HEK293T (cell line): ENCODE measurements around the gene BCAT1.

ENCODE experiments used
- CTCF ChIA-PET: fragments of 350-600 bp; formaldehyde crosslinking; extraction: SDS; loops from one replicate; lab custom pipeline; 2021; ENCODE audit warnings: antibody characterized with exemption, inconsistent platforms; lab: Yijun Ruan, JAX
- POLR2A ChIA-PET: fragments of 350-600 bp; formaldehyde crosslinking; extraction: SDS; loops from one replicate; lab custom pipeline; 2020; ENCODE audit warnings: antibody characterized with exemption, inconsistent platforms; lab: Yijun Ruan, JAX
- DNase-seq: peaks from one replicate; pipeline ENCODE4 v3.0.0; 2012; ENCODE audit warnings: mixed read lengths; ENCODE audit errors: extremely low spot score
- ARNT ChIP-seq: fragments of 450-650 bp; IDR thresholded peaks from 2 replicates; pipeline ENCODE4 v1.6.1; 2017; ENCODE audit warnings: mild to moderate bottlenecking
- BHLHE40 ChIP-seq: fragments of 450-650 bp; IDR thresholded peaks from 2 replicates; pipeline ENCODE4 v1.6.1; 2016; ENCODE audit warnings: mild to moderate bottlenecking, moderate library complexity, borderline replicate concordance
- CTBP1 ChIP-seq: fragments of 450-650 bp; IDR thresholded peaks from 2 replicates; pipeline ENCODE4 v1.6.1; 2016; ENCODE audit warnings: borderline replicate concordance
- ELF4 ChIP-seq: fragments of 450-650 bp; IDR thresholded peaks from 2 replicates; pipeline ENCODE4 v1.6.1; 2017; ENCODE audit warnings: antibody characterized with exemption
- FOXA1 ChIP-seq: fragments of 450-650 bp; IDR thresholded peaks from 2 replicates; pipeline ENCODE4 v1.6.1; 2016; ENCODE audit warnings: mild to moderate bottlenecking
- FOXK2 ChIP-seq: fragments of 450-650 bp; IDR thresholded peaks from 2 replicates; pipeline ENCODE4 v1.6.1; 2016; ENCODE audit warnings: mild to moderate bottlenecking
- FOXM1 ChIP-seq: fragments of 450-650 bp; IDR thresholded peaks from 2 replicates; pipeline ENCODE4 v1.6.1; 2017; ENCODE audit warnings: mild to moderate bottlenecking, borderline replicate concordance
- HDGF ChIP-seq: fragments of 450-650 bp; IDR thresholded peaks from 2 replicates; pipeline ENCODE4 v1.6.1; 2017; ENCODE audit warnings: antibody characterized with exemption, borderline replicate concordance
- L3MBTL2 ChIP-seq: fragments of 450-650 bp; conservative IDR thresholded peaks from 2 replicates; pipeline ENCODE4 v1.6.1; 2016; ENCODE audit warnings: mild to moderate bottlenecking
- LEF1 ChIP-seq: fragments of 450-650 bp; IDR thresholded peaks from 2 replicates; pipeline ENCODE4 v1.6.1; 2017; ENCODE audit warnings: mild to moderate bottlenecking, borderline replicate concordance
- NFRKB ChIP-seq: fragments of 450-650 bp; IDR thresholded peaks from 2 replicates; pipeline ENCODE4 v1.6.1; 2016; ENCODE audit warnings: mild to moderate bottlenecking, moderate library complexity
- PKNOX1 ChIP-seq: fragments of 450-650 bp; IDR thresholded peaks from 2 replicates; pipeline ENCODE4 v1.6.1; 2016
- SP1 ChIP-seq: fragments of 450-650 bp; IDR thresholded peaks from 2 replicates; pipeline ENCODE4 v1.6.1; 2017
- SUZ12 ChIP-seq: fragments of 450-650 bp; IDR thresholded peaks from 2 replicates; pipeline ENCODE4 v1.6.1; 2016; ENCODE audit warnings: mild to moderate bottlenecking
- TARDBP ChIP-seq: fragments of 450-650 bp; IDR thresholded peaks from 2 replicates; pipeline ENCODE4 v1.6.1; 2016
- ZNF384 ChIP-seq: fragments of 450-650 bp; IDR thresholded peaks from 2 replicates; pipeline ENCODE4 v1.6.1; 2016

Gene BCAT1

GRCh38 chr12:24894879-24895278, 54.0 kb downstream of the BCAT1 start:
- DNase-seq = no peak
- CTCF ChIA-PET = no interaction called here
- TF ChIP-seq SUZ12 = no peak
- no peak for TF ChIP-seq HDGF
- no peak for TF ChIP-seq FOXK2
- no peak for TF ChIP-seq PKNOX1
- TF ChIP-seq ELF4 = no peak
- POLR2A ChIA-PET = no interaction called here

DNA sequence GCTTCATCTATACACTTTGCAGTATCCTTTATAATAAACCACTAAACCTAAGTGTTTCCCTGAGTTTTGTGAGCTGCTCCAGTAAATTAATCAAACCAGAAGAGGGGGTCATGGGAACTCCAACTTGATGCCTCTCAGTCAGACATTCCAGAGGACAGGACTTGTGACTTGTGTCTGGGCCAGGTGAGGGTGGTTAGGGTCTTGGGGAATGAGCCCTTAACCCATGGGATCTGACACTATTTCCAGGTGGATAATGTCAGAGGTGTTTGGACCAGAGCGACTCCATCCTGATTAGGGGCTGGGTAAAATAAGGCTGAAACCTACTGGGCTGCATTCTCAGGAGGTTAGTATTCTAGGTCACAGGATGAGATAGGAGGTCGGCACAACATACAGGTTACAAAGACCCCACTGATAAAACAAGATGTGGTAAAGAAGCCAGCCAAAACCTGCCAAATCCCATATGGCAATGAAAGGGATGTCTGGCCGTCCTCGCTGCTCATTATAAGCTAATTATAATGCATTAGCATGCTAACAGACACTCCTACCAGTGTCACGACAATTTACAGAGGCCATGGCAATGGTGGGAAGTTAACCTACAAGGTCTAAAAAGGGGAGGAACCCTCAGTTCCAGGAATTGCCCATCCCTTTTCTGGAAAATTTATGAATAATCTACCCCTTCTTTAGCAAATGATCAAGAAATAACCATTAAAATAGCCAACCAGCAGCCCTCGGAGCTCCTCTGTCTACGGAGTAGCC, 58.7 kb downstream of the BCAT1 start:
- ChIA-PET CTCF (no interaction called here), POLR2A (no interaction called here)
- TF ChIP-seq FOXK2 (no peak), FOXA1 (no peak), SP1 (no peak), HDGF (no peak), NFRKB (no peak), ZNF384 (no peak), SUZ12 (no peak), ARNT (no peak), L3MBTL2 (no peak), PKNOX1 (no peak), TARDBP (no peak), BHLHE40 (no peak), ELF4 (no peak), LEF1 (no peak), FOXM1 (no peak), CTBP1 (no peak)
- DNase-seq = no peak

- ChIA-PET POLR2A (no interaction called here), CTCF (no interaction called here)
- TF ChIP-seq L3MBTL2 = no peak
- TF ChIP-seq SP1 = no peak
- no peak for TF ChIP-seq FOXK2
- TF ChIP-seq CTBP1 = no peak
- no peak for TF ChIP-seq LEF1
- TF ChIP-seq NFRKB = no peak
- TF ChIP-seq SUZ12 = no peak
- TF ChIP-seq TARDBP = no peak
- no peak for TF ChIP-seq FOXA1
- TF ChIP-seq BHLHE40 = no peak
- no peak for TF ChIP-seq ZNF384
- TF ChIP-seq ELF4 = no peak
- TF ChIP-seq PKNOX1 = no peak
- TF ChIP-seq HDGF = no peak
- no peak for DNase-seq
These were observed 59.5 kb downstream of the BCAT1 start for GRCh38 chr12:24889411-24889810.

GRCh38 chr12:24888813-24889212, 60.1 kb downstream of the BCAT1 start:
- ChIA-PET CTCF (no interaction called here), POLR2A (no interaction called here)
- no peak for DNase-seq
- TF ChIP-seq PKNOX1 = no peak

DNA sequence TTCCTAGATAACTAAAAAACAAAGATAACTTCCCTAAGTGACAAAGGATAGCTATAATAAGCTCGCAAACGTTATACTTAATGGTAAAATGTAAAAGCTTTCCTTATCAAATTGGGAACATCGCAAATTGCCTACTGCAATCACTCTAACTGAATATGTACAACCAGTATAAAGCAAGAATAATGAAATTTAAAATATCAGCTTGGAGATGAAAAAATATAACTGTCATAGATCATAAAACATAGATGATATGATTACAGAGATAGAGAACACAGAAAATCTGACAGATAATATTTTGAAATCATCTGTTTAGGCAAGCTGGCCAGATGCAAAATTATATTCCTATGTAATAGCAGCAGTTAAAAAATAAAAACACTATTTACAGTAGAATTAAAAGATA, 64.0 kb downstream of the BCAT1 start:
- TF ChIP-seq L3MBTL2 = no peak
- no peak for TF ChIP-seq PKNOX1
- TF ChIP-seq ELF4 = no peak
- no peak for TF ChIP-seq FOXA1
- TF ChIP-seq ARNT = no peak
- TF ChIP-seq HDGF = no peak
- TF ChIP-seq FOXM1 = no peak
- TF ChIP-seq NFRKB = no peak
- TF ChIP-seq LEF1 = no peak
- no peak for TF ChIP-seq SUZ12
- no peak for TF ChIP-seq BHLHE40
- no peak for TF ChIP-seq SP1
- no peak for TF ChIP-seq ZNF384
- TF ChIP-seq CTBP1 = no peak
- no peak for TF ChIP-seq FOXK2
- TF ChIP-seq TARDBP = no peak
- ChIA-PET POLR2A (no interaction called here), CTCF (interaction anchor here (0.6 kb wide), 1 partner anchor 40 kb away, joined by 5 read pairs; no protein-coding TSS in a partner anchor)
- no peak for DNase-seq
